Stomach (tissue), 4 donors: ENCODE data around the gene GSX1.

Experiments
- CTCF ChIP-seq, 7 experiments: fragments of 450-650 bp in 4 of 7; fragments of 200-600 bp in 3 of 7; sonication (generic) in 3 of 7; IDR thresholded peaks; one replicate each; pipeline ENCODE4 v1.5.1; 2016 to 2019; ENCODE audit warnings: antibody characterized with exemption in 7 of 7, control low read depth in 2 of 7, mild to moderate bottlenecking in 1 of 7
- EP300 ChIP-seq: sonication (generic); formaldehyde crosslinking; IDR thresholded peaks from one replicate; pipeline ENCODE4 v1.6.1; 2017; ENCODE audit warnings: antibody characterized with exemption
- POLR2A ChIP-seq, 4 donors: fragments of 450-650 bp; IDR thresholded peaks; one replicate each; pipeline ENCODE4 v1.6.1; 2016; ENCODE audit warnings: antibody characterized with exemption in 4 of 4, control low read depth in 2 of 4, mild to moderate bottlenecking in 1 of 4, moderate library complexity in 1 of 4

- no peak for TF ChIP-seq CTCF (IDR thresholded peaks at IDR 0.05)
- no peak for TF ChIP-seq POLR2A (IDR thresholded peaks at IDR 0.05)
- no peak for TF ChIP-seq EP300
These were observed 40.9 kb downstream of the GSX1 start for GRCh38 chr13:27833206-27833605.
